Measurements from ENCODE around the gene FAM184B.

FAM184B gene

GRCh38 chr4:17639136-17639535, 142.3 kb downstream of the FAM184B start:
- Histone ChIP-seq H3K36me3 (ENCODE audit: control insufficient read depth in 2 of 2, insufficient read depth in 1 of 2, low read length in 2 of 2) (peaks cover 0 to 29% of the 10 kb centered on the region in 2 experiments; a peak in 1 of 3 replicates), H3K4me1 (ENCODE audit: control insufficient read depth, insufficient read depth, low read length) (no peaks in the 10 kb centered on the region), H3K9me3 (ENCODE audit: control insufficient read depth, insufficient read depth, low read depth, low read length) (no peaks in the 10 kb centered on the region), H3K27ac (ENCODE audit: extremely low read depth, low read depth, low read length) (no peak overlapping the region), H3K4me3 (ENCODE audit: low read depth, low read length) (no peak overlapping the region)
- ChIA-PET POLR2A (no interaction called here), CTCF (interaction anchor here (2.1 kb wide), 1 partner anchor 90 kb away, joined by 8 read pairs; no protein-coding TSS in a partner anchor)
- no peak for TF ChIP-seq ZNF221 (tag by site-specific recombination; IDR thresholded peaks at IDR 0.05; ENCODE audit: borderline replicate concordance)
- TF ChIP-seq ZIC2 (tag by site-specific recombination; IDR thresholded peaks at IDR 0.05): no peak
- no peak for TF ChIP-seq ZNF341 (tag by site-specific recombination; IDR thresholded peaks at IDR 0.05; ENCODE audit: low read depth)

GRCh38 chr4:17636696-17637622, 144.5 kb downstream of the FAM184B start:
- ChIA-PET CTCF (interaction anchor here (0.5 to 2.1 kb wide), 11 partner anchors 9 to 537 kb away, joined by 3 to 11 read pairs (median 4); no protein-coding TSS in a partner anchor), POLR2A (no interaction called here)
- TF ChIP-seq IKZF3 (tag by site-specific recombination; IDR thresholded peaks at IDR 0.05) (peak; percentile 57; the same call in 1 of the 2 replicates), ZNF404 (tag by site-specific recombination; IDR thresholded peaks at IDR 0.05) (no peak), MZF1 (tag by site-specific recombination; IDR thresholded peaks at IDR 0.05; ENCODE audit: borderline replicate concordance) (peak; percentile 22; the same call in 1 of the 2 replicates), ZNF654 (tag by site-specific recombination; IDR thresholded peaks at IDR 0.05; ENCODE audit: low read depth) (peak; percentile 63), ZIC2 (tag by site-specific recombination; IDR thresholded peaks at IDR 0.05) (peak; percentile 74), ZBTB17 (tag by site-specific recombination; IDR thresholded peaks at IDR 0.05) (peak; percentile 83), SCRT2 (tag by site-specific recombination; IDR thresholded peaks at IDR 0.05) (no peak), GLIS1 (tag by site-specific recombination; IDR thresholded peaks at IDR 0.05) (peak; percentile 30; the same call in 1 of the 2 replicates), ZFP69B (tag by site-specific recombination; IDR thresholded peaks at IDR 0.05) (no peak), ZSCAN30 (tag by site-specific recombination; IDR thresholded peaks at IDR 0.05) (peak; percentile 31; the same call in 1 of the 2 replicates), CTCF (tag by site-specific recombination; IDR thresholded peaks at IDR 0.05) (peak; percentile 48)
- peaks cover 3 to 50% of the 10 kb centered on the region in 2 experiments; a peak in 2 of 3 replicates for H3K36me3 ChIP-seq (ENCODE audit: control insufficient read depth in 2 of 2, insufficient read depth in 1 of 2, low read length in 2 of 2)
- no peak overlapping the region for H3K27ac ChIP-seq (ENCODE audit: extremely low read depth, low read depth, low read length)
- no peaks in the 10 kb centered on the region for H3K4me1 ChIP-seq (ENCODE audit: control insufficient read depth, insufficient read depth, low read length)
- no peaks in the 10 kb centered on the region for H3K9me3 ChIP-seq (ENCODE audit: control insufficient read depth, insufficient read depth, low read depth, low read length)
- no peak overlapping the region for H3K4me3 ChIP-seq (ENCODE audit: low read depth, low read length)

DNA sequence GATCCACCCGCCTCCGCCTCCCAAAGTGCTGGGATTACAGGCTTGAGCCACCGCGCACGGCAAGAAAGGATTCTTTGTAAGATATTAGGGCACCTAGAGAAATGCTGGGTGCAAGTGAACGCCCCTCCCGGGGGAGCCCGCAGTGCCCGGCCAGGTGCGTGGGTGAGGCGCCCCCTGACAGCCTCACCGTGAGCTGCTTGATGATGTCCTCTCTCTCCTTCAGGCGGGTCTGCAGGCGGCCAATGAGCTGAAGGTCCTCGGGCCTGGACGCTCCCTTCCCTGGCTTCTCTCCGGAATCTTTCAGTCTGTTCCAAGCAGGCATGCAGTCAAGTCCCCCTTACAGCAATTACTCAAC, 145.1 kb downstream of the FAM184B start:
- no peaks in the 10 kb centered on the region for H3K4me1 ChIP-seq (ENCODE audit: control insufficient read depth, insufficient read depth, low read length)
- CTCF ChIA-PET: interaction anchor here (0.5 to 1.8 kb wide), 9 partner anchors 8 to 429 kb away, joined by 3 to 11 read pairs (median 4); no protein-coding TSS in a partner anchor
- no peak overlapping the region for H3K4me3 ChIP-seq (ENCODE audit: low read depth, low read length)
- POLR2A ChIA-PET: no interaction called here
- no peaks in the 10 kb centered on the region for H3K9me3 ChIP-seq (ENCODE audit: control insufficient read depth, insufficient read depth, low read depth, low read length)
- H3K27ac ChIP-seq (ENCODE audit: extremely low read depth, low read depth, low read length): no peak overlapping the region
- peaks cover 3 to 57% of the 10 kb centered on the region in 2 experiments; a peak in 2 of 3 replicates for H3K36me3 ChIP-seq (ENCODE audit: control insufficient read depth in 2 of 2, insufficient read depth in 1 of 2, low read length in 2 of 2)
- no peak for TF ChIP-seq ZNF423 (tag by site-specific recombination; IDR thresholded peaks at IDR 0.05)
- no peak for TF ChIP-seq ZNF350 (tag by site-specific recombination; IDR thresholded peaks at IDR 0.05)
- TF ChIP-seq, protein P1, sequence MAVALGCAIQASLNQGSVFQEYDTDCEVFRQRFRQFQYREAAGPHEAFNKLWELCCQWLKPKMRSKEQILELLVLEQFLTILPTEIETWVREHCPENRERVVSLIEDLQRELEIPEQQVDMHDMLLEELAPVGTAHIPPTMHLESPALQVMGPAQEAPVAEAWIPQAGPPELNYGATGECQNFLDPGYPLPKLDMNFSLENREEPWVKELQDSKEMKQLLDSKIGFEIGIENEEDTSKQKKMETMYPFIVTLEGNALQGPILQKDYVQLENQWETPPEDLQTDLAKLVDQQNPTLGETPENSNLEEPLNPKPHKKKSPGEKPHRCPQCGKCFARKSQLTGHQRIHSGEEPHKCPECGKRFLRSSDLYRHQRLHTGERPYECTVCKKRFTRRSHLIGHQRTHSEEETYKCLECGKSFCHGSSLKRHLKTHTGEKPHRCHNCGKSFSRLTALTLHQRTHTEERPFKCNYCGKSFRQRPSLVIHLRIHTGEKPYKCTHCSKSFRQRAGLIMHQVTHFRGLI (tag by site-specific recombination; IDR thresholded peaks at IDR 0.05): no peak
- no peak for TF ChIP-seq MZF1 (tag by site-specific recombination; IDR thresholded peaks at IDR 0.05; ENCODE audit: borderline replicate concordance)
- TF ChIP-seq BCL11A (tag by site-specific recombination; IDR thresholded peaks at IDR 0.05; ENCODE audit: low read depth): no peak
- TF ChIP-seq ZNF37A (tag by site-specific recombination; IDR thresholded peaks at IDR 0.05): no peak
- TF ChIP-seq, protein P2, sequence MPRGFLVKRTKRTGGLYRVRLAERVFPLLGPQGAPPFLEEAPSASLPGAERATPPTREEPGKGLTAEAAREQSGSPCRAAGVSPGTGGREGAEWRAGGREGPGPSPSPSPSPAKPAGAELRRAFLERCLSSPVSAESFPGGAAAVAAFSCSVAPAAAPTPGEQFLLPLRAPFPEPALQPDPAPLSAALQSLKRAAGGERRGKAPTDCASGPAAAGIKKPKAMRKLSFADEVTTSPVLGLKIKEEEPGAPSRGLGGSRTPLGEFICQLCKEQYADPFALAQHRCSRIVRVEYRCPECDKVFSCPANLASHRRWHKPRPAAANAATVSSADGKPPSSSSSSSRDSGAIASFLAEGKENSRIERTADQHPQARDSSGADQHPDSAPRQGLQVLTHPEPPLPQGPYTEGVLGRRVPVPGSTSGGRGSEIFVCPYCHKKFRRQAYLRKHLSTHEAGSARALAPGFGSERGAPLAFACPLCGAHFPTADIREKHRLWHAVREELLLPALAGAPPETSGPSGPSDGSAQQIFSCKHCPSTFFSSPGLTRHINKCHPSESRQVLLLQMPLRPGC (tag by site-specific recombination; IDR thresholded peaks at IDR 0.05): no peak
- TF ChIP-seq ZBTB48 (tag by site-specific recombination; IDR thresholded peaks at IDR 0.05): no peak
- no peak for TF ChIP-seq ZNF354C (tag by site-specific recombination; IDR thresholded peaks at IDR 0.05; ENCODE audit: borderline replicate concordance, low read depth)
- no peak for TF ChIP-seq CTCF (tag by site-specific recombination; IDR thresholded peaks at IDR 0.05)
- TF ChIP-seq ZNF426 (tag by site-specific recombination; IDR thresholded peaks at IDR 0.05): no peak
